ENCODE measurements around the gene MGME1.

GRCh38 chr20:17919149-17919548, 49.7 kb upstream of the MGME1 start:
- TF ChIP-seq CTCF (conservative IDR thresholded peaks at IDR 0.05 in 1 of 2, IDR thresholded peaks at IDR 0.05 in 1 of 2; ENCODE audit: extremely low read depth in 1 of 2, insufficient read depth in 1 of 2, low read depth in 1 of 2, low read length in 2 of 2) (no peak), EZH2 (IDR thresholded peaks at IDR 0.05; ENCODE audit: borderline replicate concordance, low read length) (no peak)

Data from mammary epithelial cell (primary cell).